ENCODE results near the gene CRYL1. TPM values are rescaled to one million over a fixed set of nuclear protein-coding genes. Genes with fewer than 3 reads are reported as not detected.

CRYL1 gene
- total and polyA plus RNA-seq, 4 donors: 21.9 to 72.1 (median 35.4) TPM

- H3K27ac ChIP-seq (ENCODE audit: low read depth in 1 of 2, low read length in 2 of 2): no peak overlapping the region
- no peaks in the 10 kb centered on the region for H3K4me1 ChIP-seq (ENCODE audit: control insufficient read depth in 1 of 2, insufficient read depth in 2 of 2, low read length in 2 of 2)
- intact Hi-C loops (cut with DNase I): no loop called here
- H3K4me3 ChIP-seq (ENCODE audit: low read length in 2 of 2): no peak overlapping the region
- no peaks in the 10 kb centered on the region for H3K36me3 ChIP-seq (ENCODE audit: control insufficient read depth in 1 of 2, insufficient read depth in 2 of 2, low read length in 1 of 2)
- H3K27me3 ChIP-seq (ENCODE audit: control insufficient read depth in 1 of 2, insufficient read depth in 2 of 2, low read length in 1 of 2): no peaks in the 10 kb centered on the region
- DNase-seq (no peak), ATAC-seq (ENCODE audit: low FRiP score) (no peak)
- 76 to 82% methylated on average over 8 of the region's 8 CpGs for WGBS, 2 donors
- H3K9me3 ChIP-seq (ENCODE audit: control insufficient read depth, low read length): no peaks in the 10 kb centered on the region
These were observed 167.6 kb downstream of the CRYL1 start for GRCh38 chr13:20358022-20358421.

DNA sequence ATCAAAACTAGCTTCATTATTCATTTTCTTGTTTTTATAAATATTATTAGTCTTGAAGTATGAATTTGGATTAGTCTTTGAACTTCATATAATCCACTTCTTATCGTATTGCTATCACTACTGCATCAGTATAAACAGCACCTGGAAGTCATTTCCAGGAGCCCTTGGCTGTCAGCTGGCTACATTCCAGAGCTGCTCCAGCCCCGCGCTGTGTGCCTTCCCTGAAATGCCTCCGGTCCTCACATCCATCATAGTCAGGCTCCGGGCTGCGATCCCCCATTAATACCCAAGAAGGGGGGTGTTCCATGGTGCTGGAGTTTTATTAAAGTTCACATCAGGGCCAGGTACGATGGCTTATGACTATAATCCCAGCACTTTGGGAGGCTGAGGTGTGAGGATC, 169.2 kb downstream of the CRYL1 start:
- H3K9me3 ChIP-seq (ENCODE audit: control insufficient read depth, low read length): no peaks in the 10 kb centered on the region
- H3K27me3 ChIP-seq (ENCODE audit: control insufficient read depth in 1 of 2, insufficient read depth in 2 of 2, low read length in 1 of 2): no peaks in the 10 kb centered on the region
- intact Hi-C loops (cut with DNase I): no loop called here
- ATAC-seq (ENCODE audit: low FRiP score) (no peak), DNase-seq (no peak)
- WGBS, 2 donors: 12 to 15% methylated on average over 7 of the region's 7 CpGs
- H3K4me3 ChIP-seq (ENCODE audit: low read length in 2 of 2): no peak overlapping the region
- H3K4me1 ChIP-seq (ENCODE audit: control insufficient read depth in 1 of 2, insufficient read depth in 2 of 2, low read length in 2 of 2): no peaks in the 10 kb centered on the region
- no peaks in the 10 kb centered on the region for H3K36me3 ChIP-seq (ENCODE audit: control insufficient read depth in 1 of 2, insufficient read depth in 2 of 2, low read length in 1 of 2)
- H3K27ac ChIP-seq (ENCODE audit: low read depth in 1 of 2, low read length in 2 of 2): no peak overlapping the region

DNA sequence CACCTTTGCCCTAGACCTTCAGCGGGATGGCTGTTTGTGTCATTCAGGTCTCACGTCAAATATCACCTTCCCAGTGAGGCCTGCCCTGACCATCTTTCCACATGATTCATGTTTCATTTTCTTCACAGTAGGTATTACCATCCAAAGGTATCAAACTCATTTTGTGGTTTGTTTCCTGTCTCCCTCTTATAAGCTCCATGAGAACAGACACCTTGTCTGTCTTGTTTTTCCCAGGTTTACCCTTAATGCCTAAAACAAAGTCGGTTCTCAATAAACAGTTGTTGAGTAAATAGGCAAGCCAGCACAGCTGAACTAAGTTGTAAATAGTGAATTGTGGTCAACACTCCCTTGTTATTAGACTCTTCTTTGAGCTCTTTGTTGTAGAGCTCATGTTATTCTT, 170.9 kb downstream of the CRYL1 start:
- Histone ChIP-seq H3K27me3 (ENCODE audit: control insufficient read depth in 1 of 2, insufficient read depth in 2 of 2, low read length in 1 of 2) (no peaks in the 10 kb centered on the region), H3K9me3 (ENCODE audit: control insufficient read depth, low read length) (no peaks in the 10 kb centered on the region), H3K4me3 (ENCODE audit: low read length in 2 of 2) (no peak overlapping the region), H3K4me1 (ENCODE audit: control insufficient read depth in 1 of 2, insufficient read depth in 2 of 2, low read length in 2 of 2) (no peaks in the 10 kb centered on the region), H3K27ac (ENCODE audit: low read depth in 1 of 2, low read length in 2 of 2) (no peak overlapping the region), H3K36me3 (ENCODE audit: control insufficient read depth in 1 of 2, insufficient read depth in 2 of 2, low read length in 1 of 2) (no peaks in the 10 kb centered on the region)
- intact Hi-C loops (cut with DNase I): no loop called here
- no peak for ATAC-seq (ENCODE audit: low FRiP score)
- 86 to 92% methylated on average over 3 of the region's 3 CpGs for WGBS, 2 donors
- DNase-seq: no peak

DNA sequence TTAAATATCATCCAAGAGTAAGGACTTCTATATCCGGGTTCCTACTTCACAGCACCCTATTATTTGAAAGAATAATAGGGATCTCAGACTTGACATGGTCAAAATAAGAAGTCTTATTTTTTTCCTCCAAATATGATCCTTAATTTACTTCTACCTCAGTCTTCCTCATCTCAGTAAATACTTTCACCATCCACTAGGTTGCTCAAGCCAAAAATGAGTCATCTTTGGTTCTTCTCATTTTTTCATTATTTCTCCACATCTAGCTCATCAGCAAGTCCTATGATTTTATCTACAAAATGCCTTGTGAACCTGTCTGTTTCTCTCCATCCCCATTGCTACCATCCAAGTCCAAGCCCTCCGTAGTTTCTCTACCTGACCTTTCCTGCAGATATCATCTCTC, 171.7 kb downstream of the CRYL1 start:
- H3K4me1 ChIP-seq (ENCODE audit: control insufficient read depth in 1 of 2, insufficient read depth in 2 of 2, low read length in 2 of 2): no peaks in the 10 kb centered on the region
- intact Hi-C loops (cut with DNase I): no loop called here
- H3K27ac ChIP-seq (ENCODE audit: low read depth in 1 of 2, low read length in 2 of 2): no peak overlapping the region
- H3K9me3 ChIP-seq (ENCODE audit: control insufficient read depth, low read length): no peaks in the 10 kb centered on the region
- ATAC-seq (ENCODE audit: low FRiP score) (no peak), DNase-seq (no peak)
- no peak overlapping the region for H3K4me3 ChIP-seq (ENCODE audit: low read length in 2 of 2)
- 93 to 96% methylated on average over 2 of the region's 2 CpGs for WGBS, 2 donors
- H3K27me3 ChIP-seq (ENCODE audit: control insufficient read depth in 1 of 2, insufficient read depth in 2 of 2, low read length in 1 of 2): no peaks in the 10 kb centered on the region
- no peaks in the 10 kb centered on the region for H3K36me3 ChIP-seq (ENCODE audit: control insufficient read depth in 1 of 2, insufficient read depth in 2 of 2, low read length in 1 of 2)

Small RNA genes within 50 kb of the gene (microRNA-seq; reads per million reads assigned to microRNA genes)
- 0 reads per million in 2 donors for gene MIR4499

Other genes starting within 250 kb of the CRYL1 start
- 10 to 100 TPM; 12.9 to 19.1 TPM for gene IFT88, start 41.3 kb upstream of the CRYL1 start, total RNA-seq
- 10 to 100 TPM in 1 of 2 donors, 1 to 10 TPM in 1; 3.4 to 13.1 TPM for gene IFT88, start 41.3 kb upstream of the CRYL1 start, polyA plus RNA-seq
- 1 to 10 TPM; 3.0 to 9.2 TPM for gene IL17D, start 177.8 kb upstream of the CRYL1 start, total RNA-seq
- gene IL17D, start 177.8 kb upstream of the CRYL1 start, polyA plus RNA-seq: 1 to 10 TPM; 2.9 to 5.5 TPM
- gene EEF1AKMT1, start 248.1 kb upstream of the CRYL1 start, total RNA-seq: 10 to 100 TPM in 1 of 2 donors, 1 to 10 TPM in 1; 9.1 to 10.1 TPM
- gene EEF1AKMT1, start 248.1 kb upstream of the CRYL1 start, polyA plus RNA-seq: 10 to 100 TPM; 11.3 to 12.5 TPM